Measurements from ENCODE around the gene PADI3.

DNA sequence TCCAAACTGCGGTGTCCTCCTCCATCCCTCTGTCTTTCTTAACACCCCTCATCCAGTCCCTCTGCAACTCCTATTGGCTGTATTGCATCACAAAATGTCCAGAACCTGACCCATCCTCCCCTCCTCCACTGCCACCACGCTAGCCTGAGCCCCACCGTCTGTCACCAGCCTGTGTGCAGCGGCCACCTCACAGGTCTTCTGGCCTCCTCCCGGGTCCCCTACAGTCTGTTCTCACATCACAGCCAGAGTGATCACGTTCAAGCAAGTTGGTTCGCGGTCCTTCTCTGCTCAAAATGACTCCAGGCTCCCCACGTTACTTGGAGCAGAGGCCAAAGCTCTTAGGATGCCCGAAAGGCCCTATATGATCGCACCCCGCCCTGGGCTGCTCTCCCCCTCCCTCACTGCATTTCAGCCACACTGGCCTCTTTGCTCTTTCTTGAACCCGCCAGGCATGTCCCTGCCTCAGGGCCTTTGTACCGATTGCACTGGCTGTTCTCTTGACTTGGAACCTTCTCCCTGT is 56.7 kb downstream of the PADI3 start:
- no peak for TF ChIP-seq EZH2 (IDR thresholded peaks at IDR 0.05)
- TF ChIP-seq FOXP2 (optimal IDR thresholded peaks at IDR 0.05; ENCODE audit: control extremely low read depth, extremely low read length, insufficient read depth): no peak
